Natural killer cell (primary cell): ENCODE results near the gene CFAP251. TPM values are rescaled to one million over a fixed set of nuclear protein-coding genes. Genes with fewer than 3 reads are reported as not detected.

Experiments used
- ATAC-seq, 3 donors: fragments of 150-1000 bp in 2 of 3; fragments of 200-7000 bp in 1 of 3; cut with Tn5 transposase; 1 replicate in 1 of 3; 2 replicates in 2 of 3; pipeline ENCODE4 v1.10.0; 2021; ENCODE audit warnings: mild to moderate bottlenecking in 2 of 3, moderate library complexity in 2 of 3
- DNase-seq, 2 donors: peaks; one replicate each; pipeline versions ENCODE4 v3.0.0 to v3.0.0-alpha.2; 2013 to 2021; ENCODE audit warnings: mixed read lengths in 1 of 2
- H3K27ac ChIP-seq: one replicate; pipeline ENCODE4 v1.5.1; 2013; ENCODE audit warnings: mild to moderate bottlenecking, low read length
- H3K27me3 ChIP-seq: one replicate; pipeline ENCODE4 v1.6.1; 2013; ENCODE audit warnings: low read length; ENCODE audit not compliant: control insufficient read depth, insufficient read depth
- H3K36me3 ChIP-seq: one replicate; pipeline ENCODE4 v1.6.1; 2013; ENCODE audit warnings: low read length; ENCODE audit not compliant: control insufficient read depth, insufficient read depth
- H3K4me1 ChIP-seq: one replicate; pipeline ENCODE4 v1.6.1; 2013; ENCODE audit warnings: low read length; ENCODE audit not compliant: control insufficient read depth, insufficient read depth
- H3K4me3 ChIP-seq: one replicate; pipeline ENCODE4 v1.5.1; 2013; ENCODE audit warnings: low read length
- H3K9me3 ChIP-seq: one replicate; pipeline ENCODE4 v1.6.1; 2013; ENCODE audit warnings: low read length; ENCODE audit not compliant: control insufficient read depth, insufficient read depth
- H3K27ac Mint-ChIP-seq, 2 donors: one replicate each; pipeline ENCODE4 v1.8.0; 2022; ENCODE audit warnings: mild to moderate bottlenecking in 2 of 2, mixed read lengths in 2 of 2, moderate library complexity in 1 of 2
- H3K27me3 Mint-ChIP-seq, 2 donors: one replicate each; pipeline ENCODE4 v1.8.0; 2022; ENCODE audit warnings: low read depth in 2 of 2, mixed read lengths in 2 of 2
- H3K36me3 Mint-ChIP-seq: one replicate; pipeline ENCODE4 v1.8.0; 2022; ENCODE audit warnings: mixed read lengths
- H3K4me1 Mint-ChIP-seq, 2 donors: one replicate each; pipeline ENCODE4 v1.8.0; 2022; ENCODE audit warnings: mixed read lengths in 2 of 2
- H3K4me3 Mint-ChIP-seq: one replicate; pipeline ENCODE4 v1.8.0; 2022; ENCODE audit warnings: mild to moderate bottlenecking, moderate library complexity, mixed read lengths
- H3K9me3 Mint-ChIP-seq, 2 donors: one replicate each; pipeline ENCODE4 v1.8.0; 2022; ENCODE audit warnings: mixed read lengths in 2 of 2
- CTCF ChIP-seq: fragments of 200-600 bp; IDR thresholded peaks from one replicate; pipeline ENCODE4 v1.8.0; 2022; ENCODE audit warnings: antibody characterized with exemption
- WGBS: methylation state at CpG from one replicate; pipeline ENCODE4 v1.1.7; 2013; ENCODE audit warnings: missing lambda C conversion rate; ENCODE audit not compliant: insufficient coverage; 5-methylcytosine and 5-hydroxymethylcytosine counted together
- intact Hi-C: fragments of 100-400 bp; cut with micrococcal nuclease; formaldehyde crosslinking; loops from one replicate; pipeline ENCODE4 v1.14.2; 2022
- total RNA-seq, 4 donors: library from RNA; stranded (reverse); fragments of 120-200 nt in 1 of 4; gene quantifications; one replicate each; pipeline versions ENCODE4 v1.2.3 to v1.2.4, GENCODE V29; 2013 to 2022

The CFAP251 gene
- total RNA-seq, 3 donors from 2014 or later (not counting 1 experiment from before 2014, with no cell fraction given): 0.59 to 0.80 (median 0.59) TPM

- no peak overlapping the region for H3K27ac Mint-ChIP-seq
- H3K4me1 ChIP-seq: peaks cover 37% of the 10 kb centered on the region
- peaks cover 10 to 12% of the 10 kb centered on the region in 2 donors for H3K4me1 Mint-ChIP-seq
- no peaks in the 10 kb centered on the region for H3K9me3 ChIP-seq
- no peak overlapping the region for H3K4me3 ChIP-seq
- no peaks in the 10 kb centered on the region for H3K36me3 ChIP-seq
- ATAC-seq (no peak), DNase-seq (peak in 1 of 2 donors; percentile 44)
- H3K27ac ChIP-seq: no peak overlapping the region
- 49% methylated on average over 24 of the region's 24 CpGs for WGBS
- intact Hi-C loops: no loop called here
- no peaks in the 10 kb centered on the region for H3K36me3 Mint-ChIP-seq
- peaks cover 24 to 25% of the 10 kb centered on the region in 2 donors for H3K27me3 Mint-ChIP-seq
- H3K4me3 Mint-ChIP-seq: no peak overlapping the region
- peaks cover 4% of the 10 kb centered on the region for H3K27me3 ChIP-seq
- no peaks in the 10 kb centered on the region for H3K9me3 Mint-ChIP-seq
- TF ChIP-seq CTCF: no peak
Measured at GRCh38 chr12:122006186-122006926, 88.0 kb downstream of the CFAP251 start.

GRCh38 chr12:122009741-122010140 is 91.3 kb downstream of the CFAP251 start:
- ATAC-seq (no peak), DNase-seq (no peak)
- peaks cover 27% of the 10 kb centered on the region for H3K4me1 ChIP-seq
- H3K9me3 ChIP-seq: no peaks in the 10 kb centered on the region
- peaks cover 14 to 16% of the 10 kb centered on the region in 2 donors for H3K27me3 Mint-ChIP-seq
- no peaks in the 10 kb centered on the region for H3K9me3 Mint-ChIP-seq
- H3K36me3 ChIP-seq: no peaks in the 10 kb centered on the region
- H3K4me1 Mint-ChIP-seq: peaks cover under 1% of the 10 kb centered on the region in 2 donors
- H3K4me3 Mint-ChIP-seq: no peak overlapping the region
- H3K27ac Mint-ChIP-seq: no peak overlapping the region
- no peaks in the 10 kb centered on the region for H3K36me3 Mint-ChIP-seq
- no peak for TF ChIP-seq CTCF
- no peaks in the 10 kb centered on the region for H3K27me3 ChIP-seq
- intact Hi-C loops: no loop called here
- 66% methylated on average over 8 of the region's 9 CpGs for WGBS
- no peak overlapping the region for H3K4me3 ChIP-seq
- no peak overlapping the region for H3K27ac ChIP-seq

- no peak overlapping the region for H3K27ac ChIP-seq
- Mint-ChIP-seq H3K27me3 (peaks cover 6 to 9% of the 10 kb centered on the region in 2 donors), H3K4me3 (no peak overlapping the region), H3K36me3 (no peaks in the 10 kb centered on the region), H3K4me1 (no peaks in the 10 kb centered on the region), H3K27ac (no peak overlapping the region), H3K9me3 (no peaks in the 10 kb centered on the region)
- intact Hi-C loops: no loop called here
- 93% methylated on average over 5 of the region's 6 CpGs for WGBS
- H3K4me3 ChIP-seq: no peak overlapping the region
- no peaks in the 10 kb centered on the region for H3K9me3 ChIP-seq
- DNase-seq (no peak), ATAC-seq (no peak)
- no peaks in the 10 kb centered on the region for H3K36me3 ChIP-seq
- TF ChIP-seq CTCF: no peak
- no peaks in the 10 kb centered on the region for H3K27me3 ChIP-seq
- peaks cover 4% of the 10 kb centered on the region for H3K4me1 ChIP-seq
Measured at GRCh38 chr12:122012184-122012583, 93.8 kb downstream of the CFAP251 start.

- no peaks in the 10 kb centered on the region for H3K27me3 ChIP-seq
- H3K27me3 Mint-ChIP-seq: peaks cover 4 to 6% of the 10 kb centered on the region in 2 donors
- no peak for ATAC-seq
- TF ChIP-seq CTCF: no peak
- H3K4me3 Mint-ChIP-seq: no peak overlapping the region
- H3K27ac ChIP-seq: no peak overlapping the region
- no peaks in the 10 kb centered on the region for H3K36me3 Mint-ChIP-seq
- 80% methylated on average over 3 of the region's 4 CpGs for WGBS
- no peaks in the 10 kb centered on the region for H3K4me1 ChIP-seq
- intact Hi-C loops: no loop called here
- no peak overlapping the region for H3K27ac Mint-ChIP-seq
- H3K36me3 ChIP-seq: no peaks in the 10 kb centered on the region
- H3K9me3 Mint-ChIP-seq: no peaks in the 10 kb centered on the region
- no peaks in the 10 kb centered on the region for H3K4me1 Mint-ChIP-seq
- H3K4me3 ChIP-seq: no peak overlapping the region
- no peak for DNase-seq
- H3K9me3 ChIP-seq: no peaks in the 10 kb centered on the region
Measured at GRCh38 chr12:122013136-122013535, 94.7 kb downstream of the CFAP251 start.
